Fibroblast of villous mesenchyme (primary cell): ENCODE measurements around the gene SRPK3. TPM values are rescaled to one million over a fixed set of nuclear protein-coding genes. Genes with fewer than 3 reads are reported as not detected.

ENCODE experiments used
- DNase-seq: peaks from one replicate; pipeline ENCODE4 v3.0.0-alpha.2; 2010; ENCODE audit warnings: low read depth
- H3K4me3 ChIP-seq: 2 replicates; pipeline ENCODE4 v1.5.1; 2011; ENCODE audit warnings: low read depth, mild to moderate bottlenecking, low read length
- CTCF ChIP-seq: IDR thresholded peaks from 2 replicates; pipeline ENCODE4 v1.5.1; 2012; ENCODE audit warnings: low read depth, mild to moderate bottlenecking, low read length; ENCODE audit not compliant: insufficient read depth
- total RNA-seq: library from RNA; depleted of rRNA; stranded (reverse); fragments of >200 nt; gene quantifications from 2 replicates; pipeline ENCODE4 v1.2.3, GENCODE V29; 2012

The SRPK3 gene
- total RNA-seq, 1 donor, result 0.86 TPM

DNA sequence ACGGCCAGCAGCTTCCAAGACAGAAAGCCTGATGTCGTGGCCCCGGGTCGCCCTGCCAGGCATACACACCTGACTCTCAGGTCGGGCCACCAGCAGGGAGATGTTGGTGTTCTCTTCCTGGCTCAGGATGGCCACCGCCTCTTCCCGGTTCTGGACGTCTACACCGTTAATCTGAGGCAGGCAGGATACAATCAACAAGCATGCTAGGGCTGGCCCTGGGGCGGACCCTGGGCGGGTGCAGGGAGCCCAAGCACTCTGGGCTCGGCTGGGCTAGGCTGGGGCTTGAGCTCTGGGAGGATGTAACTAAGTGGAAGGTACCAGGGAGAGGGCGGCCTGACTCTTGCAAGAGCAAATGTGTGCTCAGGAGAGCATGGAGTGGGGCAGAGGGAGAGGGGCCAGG, 24.6 kb downstream of the SRPK3 start:
- DNase-seq, result no peak
- H3K4me3 ChIP-seq, result no peak overlapping the region
- TF ChIP-seq CTCF, result no peak

GRCh38 chrX:153806999-153807575, 26.2 kb downstream of the SRPK3 start:
- no peak overlapping the region for H3K4me3 ChIP-seq
- TF ChIP-seq CTCF, result no peak
- DNase-seq, result no peak

GRCh38 chrX:153807976-153808375, 27.1 kb downstream of the SRPK3 start:
- TF ChIP-seq CTCF, result no peak
- H3K4me3 ChIP-seq, result no peak overlapping the region
- no peak for DNase-seq

GRCh38 chrX:153812220-153812619, 31.4 kb downstream of the SRPK3 start:
- no peak for TF ChIP-seq CTCF
- H3K4me3 ChIP-seq, result no peak overlapping the region
- no peak for DNase-seq

DNA sequence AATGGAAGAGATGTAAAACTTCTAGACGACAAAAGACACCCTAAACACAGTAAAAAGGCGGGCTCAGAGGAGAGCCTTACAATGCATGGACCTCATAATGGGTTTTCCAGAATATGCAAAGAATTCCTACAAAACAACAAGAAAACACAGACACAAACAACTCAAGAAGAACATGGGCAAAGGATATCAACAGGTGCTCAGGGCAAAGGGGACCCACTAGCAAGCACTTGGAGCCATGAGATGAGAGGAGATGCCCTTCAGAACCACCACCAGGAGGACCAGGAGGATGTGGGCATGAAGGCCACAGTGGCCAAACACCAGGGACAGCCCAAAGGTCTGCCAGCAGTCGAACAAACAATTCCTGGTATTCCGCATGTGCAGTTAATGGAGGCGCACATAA, 32.3 kb downstream of the SRPK3 start:
- TF ChIP-seq CTCF, result no peak
- no peak overlapping the region for H3K4me3 ChIP-seq
- no peak for DNase-seq

GRCh38 chrX:153814591-153815315, 33.9 kb downstream of the SRPK3 start:
- DNase-seq, result no peak
- no peak overlapping the region for H3K4me3 ChIP-seq
- TF ChIP-seq CTCF, result no peak
